Ovary (tissue), 9 donors: ENCODE data around the gene CLDND2. TPM values are rescaled to one million over a fixed set of nuclear protein-coding genes. Genes with fewer than 3 reads are reported as not detected.

ENCODE experiments used
- DNase-seq, 5 donors: peaks; one replicate each; pipeline ENCODE4 v3.0.0-alpha.2; 2019 to 2020
- H3K27ac ChIP-seq, 2 donors: fragments of 200-600 bp; one replicate each; pipeline versions ENCODE4 v1.5.1 to v1.8.0; 2019 to 2022
- H3K27me3 ChIP-seq: fragments of 200-600 bp; one replicate; pipeline ENCODE4 v1.8.0; 2022
- H3K36me3 ChIP-seq: fragments of 200-600 bp; sonication (generic); one replicate; pipeline ENCODE4 v1.5.1; 2019
- H3K4me1 ChIP-seq: one replicate; pipeline ENCODE4 v1.8.1; 2013; ENCODE audit warnings: mild to moderate bottlenecking, moderate library complexity; ENCODE audit not compliant: insufficient read depth
- H3K4me3 ChIP-seq: fragments of 200-600 bp; sonication (generic); one replicate; pipeline ENCODE4 v1.5.1; 2017
- H3K9me3 ChIP-seq, 2 donors: fragments of 200-600 bp in 1 of 2; sonication (generic) in 1 of 2; one replicate each; pipeline versions ENCODE4 v1.5.1 to v1.8.1; 2013 to 2019; ENCODE audit warnings: mild to moderate bottlenecking in 1 of 2, moderate library complexity in 1 of 2
- EP300 ChIP-seq: sonication (generic); formaldehyde crosslinking; IDR thresholded peaks from one replicate; pipeline ENCODE4 v1.6.1; 2017; ENCODE audit warnings: antibody characterized with exemption
- POLR2A ChIP-seq: fragments of 450-650 bp; IDR thresholded peaks from one replicate; pipeline ENCODE4 v1.6.1; 2017; ENCODE audit warnings: antibody characterized with exemption, mild to moderate bottlenecking, moderate library complexity
- WGBS, 3 donors: extraction: QIAGEN DNeasy Blood & Tissue Kit in 1 of 3; methylation state at CpG; one replicate each; pipeline versions ENCODE4 v1.1.5 to v1.1.7; 2013 to 2017; 5-methylcytosine and 5-hydroxymethylcytosine counted together
- intact Hi-C, 4 donors: fragments of 100-400 bp; cut with DNase I; formaldehyde crosslinking; loops; one replicate each; pipeline versions ENCODE4 v1.11.0 to v1.15.1; 2022 to 2023
- polyA plus RNA-seq, 2 donors: library from polyadenylated mRNA; stranded (reverse); fragments of 200-250 nt in 1 of 2; fragments of 350-450 nt in 1 of 2; fragmentation: Illumina TruSeq in 1 of 2; extraction: RNeasy Lipid Tissue Mini Kit (QIAGEN cat#74804) in 1 of 2; gene quantifications; one replicate each; pipeline ENCODE4 v1.2.3, GENCODE V29; 2013 to 2014
- total RNA-seq, 7 donors: library from RNA; depleted of rRNA in 2 of 7; stranded (reverse); fragments of >200 nt in 2 of 7; fragmentation: NEBNext Ultra II Directional in 3 of 7; extraction: Animal tissue kit (Norgen Biotek cat#: 25700) in 3 of 7; gene quantifications; one replicate each; pipeline versions ENCODE4 v1.1.0 to v1.2.4, GENCODE V29; 2016 to 2023
- TF ChIP-seq, protein P1 (sequence below), 3 donors: fragments of 450-650 bp in 2 of 3; fragments of 200-600 bp in 1 of 3; IDR thresholded peaks; one replicate each; pipeline versions ENCODE4 v1.5.1 to v1.8.0; 2016 to 2022; ENCODE audit warnings: antibody characterized with exemption in 3 of 3, mild to moderate bottlenecking in 1 of 3
- donor health status: DM: no; HTN: no; CAD: no; lungs with moderate emphysema.
- donor health status: DM: no; HTN: no; CAD: no.
- donor health status: Bipolar disorder and iron deficiency.
- donor health status: DM: yes; HTN: yes; CAD: no.
- donor health status: DM: no; HTN: no; CAD: no.
- donor health status: DM: yes; HTN: yes; CAD: no.

The CLDND2 gene
- total and polyA plus RNA-seq, 9 donors = 0.59 to 1.9 (median 1.4) TPM; not detected in 4

DNA sequence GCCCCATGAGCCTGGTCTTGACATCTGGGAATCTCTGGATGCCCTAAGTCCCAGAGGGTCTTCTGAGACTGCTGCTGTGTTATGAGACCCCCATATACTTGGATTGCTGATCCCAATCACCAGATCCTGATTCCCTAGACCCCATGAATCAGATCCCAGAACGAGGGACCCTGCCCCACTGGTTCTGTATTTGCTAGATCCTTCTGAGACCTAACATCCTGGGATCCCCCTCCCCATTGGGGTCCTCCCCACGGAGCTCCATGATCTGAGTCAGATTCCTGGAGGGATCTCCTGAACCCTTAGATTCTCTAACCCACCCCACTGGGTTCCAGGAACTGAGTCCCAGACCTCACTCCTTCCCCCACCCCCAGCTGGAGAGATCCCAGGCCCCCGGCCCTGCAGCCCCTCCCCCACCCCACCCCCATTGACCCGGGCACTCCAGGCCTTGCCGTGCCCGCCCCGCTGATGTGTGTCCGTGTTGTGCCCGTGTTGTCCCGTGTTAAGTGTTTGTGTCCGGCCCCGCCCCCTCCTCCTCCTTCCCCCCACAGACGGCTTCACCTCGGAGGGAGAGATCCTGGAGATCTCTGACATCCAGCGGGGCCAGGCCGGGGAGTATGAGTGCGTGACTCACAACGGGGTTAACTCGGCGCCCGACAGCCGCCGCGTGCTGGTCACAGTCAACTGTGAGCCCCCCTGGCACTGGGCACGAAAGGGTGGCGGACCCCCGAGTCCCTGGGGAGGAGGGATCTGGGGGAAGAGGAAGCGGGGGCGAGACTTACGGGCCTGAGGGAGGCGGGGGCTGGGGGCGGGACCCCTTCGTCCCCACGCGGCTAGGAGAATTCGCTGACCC is 42.4 kb downstream of the CLDND2 start:
- no peaks in the 10 kb centered on the region for H3K27me3 ChIP-seq
- DNase-seq = no peak
- TF ChIP-seq EP300 = no peak

DNA sequence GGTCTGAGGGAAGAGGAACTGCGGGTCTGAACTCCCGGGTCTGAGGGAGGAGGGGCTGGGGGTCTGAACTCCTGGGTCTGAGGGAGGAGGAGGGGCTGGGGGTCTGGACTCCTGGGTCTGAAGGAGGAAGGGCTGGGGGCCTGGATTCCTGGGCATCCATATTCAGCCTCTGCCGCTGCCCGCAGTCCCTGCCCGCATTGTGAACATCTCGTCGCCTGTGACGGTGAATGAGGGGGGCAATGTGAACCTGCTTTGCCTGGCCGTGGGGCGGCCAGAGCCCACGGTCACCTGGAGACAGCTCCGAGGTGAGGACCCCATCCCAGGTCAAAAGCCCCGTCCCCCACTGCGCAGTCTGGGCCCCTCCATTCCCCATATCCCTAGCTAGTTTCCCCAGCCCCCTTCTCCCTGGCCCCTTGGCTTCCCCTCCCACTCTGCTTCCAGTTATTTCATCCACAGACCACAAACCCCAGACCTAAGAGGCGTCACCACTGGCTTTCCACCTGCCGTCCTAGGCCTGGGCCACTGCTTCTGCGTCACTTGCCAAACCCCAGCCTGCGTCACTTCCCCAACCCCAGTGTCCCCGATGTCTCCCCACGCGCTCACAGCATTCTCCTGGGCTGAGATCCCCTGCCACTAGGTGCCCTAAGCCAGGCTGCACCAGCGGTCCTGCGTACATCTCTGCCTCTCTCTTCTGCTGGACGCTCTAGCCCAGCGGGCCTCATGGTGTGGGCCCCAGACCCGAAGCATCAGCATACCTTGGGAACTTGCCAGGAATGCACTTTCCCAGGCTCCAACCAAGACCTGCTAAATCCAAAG is 43.4 kb downstream of the CLDND2 start:
- H3K27ac ChIP-seq = no peak overlapping the region
- no peak overlapping the region for H3K4me3 ChIP-seq
- no peak for DNase-seq
- 68 to 73% (median 68%) methylated on average over 26 of the region's 26 CpGs for WGBS, 3 donors
- H3K36me3 ChIP-seq = no peaks in the 10 kb centered on the region
- no peaks in the 10 kb centered on the region for H3K9me3 ChIP-seq
- intact Hi-C loops = no loop called here
- no peak for TF ChIP-seq POLR2A
- TF ChIP-seq EP300 = no peak
- TF ChIP-seq, protein P1, sequence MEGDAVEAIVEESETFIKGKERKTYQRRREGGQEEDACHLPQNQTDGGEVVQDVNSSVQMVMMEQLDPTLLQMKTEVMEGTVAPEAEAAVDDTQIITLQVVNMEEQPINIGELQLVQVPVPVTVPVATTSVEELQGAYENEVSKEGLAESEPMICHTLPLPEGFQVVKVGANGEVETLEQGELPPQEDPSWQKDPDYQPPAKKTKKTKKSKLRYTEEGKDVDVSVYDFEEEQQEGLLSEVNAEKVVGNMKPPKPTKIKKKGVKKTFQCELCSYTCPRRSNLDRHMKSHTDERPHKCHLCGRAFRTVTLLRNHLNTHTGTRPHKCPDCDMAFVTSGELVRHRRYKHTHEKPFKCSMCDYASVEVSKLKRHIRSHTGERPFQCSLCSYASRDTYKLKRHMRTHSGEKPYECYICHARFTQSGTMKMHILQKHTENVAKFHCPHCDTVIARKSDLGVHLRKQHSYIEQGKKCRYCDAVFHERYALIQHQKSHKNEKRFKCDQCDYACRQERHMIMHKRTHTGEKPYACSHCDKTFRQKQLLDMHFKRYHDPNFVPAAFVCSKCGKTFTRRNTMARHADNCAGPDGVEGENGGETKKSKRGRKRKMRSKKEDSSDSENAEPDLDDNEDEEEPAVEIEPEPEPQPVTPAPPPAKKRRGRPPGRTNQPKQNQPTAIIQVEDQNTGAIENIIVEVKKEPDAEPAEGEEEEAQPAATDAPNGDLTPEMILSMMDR (IDR thresholded peaks at IDR 0.05) = no peak
- H3K4me1 ChIP-seq = peaks cover 3% of the 10 kb centered on the region
- H3K27me3 ChIP-seq = no peaks in the 10 kb centered on the region

More for the DNA sequence above, 42.4 kb downstream of the CLDND2 start:
- no peaks in the 10 kb centered on the region for H3K9me3 ChIP-seq
- H3K4me3 ChIP-seq = no peak overlapping the region
- H3K27ac ChIP-seq = no peak overlapping the region
- intact Hi-C loops = no loop called here
- no peaks in the 10 kb centered on the region for H3K36me3 ChIP-seq
- H3K4me1 ChIP-seq = peaks cover 2% of the 10 kb centered on the region
- WGBS, 3 donors = 22 to 38% (median 26%) methylated on average over 31 to 36 of the region's 36 CpGs

DNA sequence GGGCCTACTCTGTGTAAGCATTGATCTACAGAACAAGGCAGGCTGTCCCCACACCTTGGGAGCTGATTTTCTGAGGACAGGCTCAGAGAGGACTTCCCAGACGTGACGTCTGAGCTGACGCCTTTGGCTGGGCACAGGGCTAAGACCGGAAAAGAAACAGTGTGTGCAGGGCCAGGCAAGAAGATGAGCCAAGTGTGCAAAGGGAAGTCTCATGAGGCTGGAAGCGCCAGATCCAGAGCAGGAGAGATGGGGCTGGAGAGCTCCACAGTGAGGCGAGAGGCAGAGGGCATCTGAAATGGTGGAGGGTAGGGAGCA is 44.7 kb downstream of the CLDND2 start:
- Histone ChIP-seq H3K4me3 (no peak overlapping the region), H3K9me3 (no peaks in the 10 kb centered on the region), H3K27ac (no peak overlapping the region), H3K27me3 (no peaks in the 10 kb centered on the region), H3K36me3 (no peaks in the 10 kb centered on the region), H3K4me1 (peaks cover 8% of the 10 kb centered on the region)
- WGBS, 3 donors = 58 to 67% (median 62%) methylated on average over 6 of the region's 6 CpGs
- no peak for DNase-seq
- intact Hi-C loops = no loop called here
- no peak for TF ChIP-seq POLR2A
- no peak for TF ChIP-seq EP300
- TF ChIP-seq, protein P1 (IDR thresholded peaks at IDR 0.05) = no peak

DNA sequence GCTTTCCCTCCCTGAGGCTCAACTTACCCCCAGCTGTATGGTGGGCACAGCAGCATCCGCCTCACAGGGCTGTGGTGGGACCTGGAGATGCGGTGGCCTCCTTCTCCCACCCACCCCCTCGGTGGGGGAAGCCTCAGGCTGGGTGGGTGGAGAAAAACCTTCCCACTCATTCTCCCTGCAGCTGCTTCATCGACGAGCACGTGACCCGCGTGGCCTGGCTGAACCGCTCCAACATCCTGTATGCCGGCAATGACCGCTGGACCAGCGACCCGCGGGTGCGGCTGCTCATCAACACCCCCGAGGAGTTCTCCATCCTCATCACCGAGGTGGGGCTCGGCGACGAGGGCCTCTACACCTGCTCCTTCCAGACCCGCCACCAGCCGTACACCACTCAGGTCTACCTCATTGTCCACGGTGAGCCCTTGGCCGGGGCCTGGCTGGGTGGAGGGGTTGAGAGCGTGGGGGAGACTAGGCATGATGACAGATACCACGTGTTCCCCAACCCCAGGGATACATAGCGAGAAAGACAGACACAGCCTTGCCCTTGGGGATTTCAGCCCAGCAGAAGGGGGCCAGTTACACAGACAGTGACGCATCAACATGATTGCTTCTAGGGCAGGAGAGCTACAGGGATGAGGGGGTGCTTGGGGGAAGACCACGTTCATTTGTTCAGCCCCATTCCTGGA is 45.2 kb downstream of the CLDND2 start:
- no peaks in the 10 kb centered on the region for H3K27me3 ChIP-seq
- H3K9me3 ChIP-seq = no peaks in the 10 kb centered on the region
- TF ChIP-seq EP300 (no peak), POLR2A (no peak)
- TF ChIP-seq, protein P1 (IDR thresholded peaks at IDR 0.05) = no peak
- no peak overlapping the region for H3K4me3 ChIP-seq
- H3K4me1 ChIP-seq = peaks cover 8% of the 10 kb centered on the region
- intact Hi-C loops = no loop called here
- H3K36me3 ChIP-seq = no peaks in the 10 kb centered on the region
- H3K27ac ChIP-seq = no peak overlapping the region
- no peak for DNase-seq
- WGBS, 3 donors = 48 to 61% (median 61%) methylated on average over 29 of the region's 29 CpGs
